CD4-positive, alpha-beta T cell treated with Interleukin-2 at 100 ng/mL for 4 hours (primary cell): ENCODE data around the gene ARFIP1.
A peak's percentile ranks its signal among the peaks of the same experiment; 100 is the strongest.
"Not testable (repeated sequence)": the region's sequence is repeated elsewhere in the genome, so short reads cannot be mapped to it uniquely, and the experiment has no call there.

Source experiments
- DNase-seq: peaks from one replicate; pipeline ENCODE4 v3.0.0-alpha.2; 2020; ENCODE audit warnings: low spot score

Gene ARFIP1

DNA sequence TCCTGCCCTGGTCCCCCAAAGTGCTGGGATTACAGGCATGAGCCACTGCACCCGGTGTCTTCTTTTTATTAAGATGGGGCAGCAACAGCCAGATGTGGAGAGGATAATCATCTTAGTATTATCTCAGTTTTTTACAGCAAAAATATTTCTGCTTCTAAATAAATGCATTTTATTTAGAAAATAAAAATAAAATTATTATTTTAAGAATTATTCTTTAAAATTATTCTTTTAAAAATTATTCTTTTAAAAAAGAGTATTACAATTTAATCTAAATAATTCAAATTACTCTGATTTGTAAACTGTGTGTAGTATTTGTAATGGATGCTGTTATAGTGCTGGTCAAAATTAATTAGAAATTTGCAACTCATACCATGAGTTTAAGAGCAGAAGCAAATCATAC lies 67.6 kb downstream of the ARFIP1 start:
- DNase-seq: no peak

DNA sequence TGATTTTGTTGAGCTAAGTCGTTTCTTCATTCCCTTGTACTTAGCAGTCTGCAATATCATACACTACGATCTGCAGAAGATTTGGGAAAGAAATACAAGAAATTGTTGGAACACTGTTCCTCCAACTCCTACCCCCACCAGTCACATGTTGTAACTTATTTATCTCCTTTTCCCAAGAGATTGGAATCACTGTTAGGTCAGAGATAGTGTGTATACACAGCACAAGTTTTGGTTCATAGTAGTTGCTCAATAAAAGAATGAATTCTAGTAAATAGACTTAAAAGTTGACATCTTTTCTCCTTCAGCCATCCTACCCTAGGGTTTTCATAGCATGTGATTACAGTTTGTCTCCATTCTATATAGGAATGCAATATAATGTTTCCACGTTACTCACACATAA lies 68.8 kb downstream of the ARFIP1 start:
- no peak for DNase-seq

DNA sequence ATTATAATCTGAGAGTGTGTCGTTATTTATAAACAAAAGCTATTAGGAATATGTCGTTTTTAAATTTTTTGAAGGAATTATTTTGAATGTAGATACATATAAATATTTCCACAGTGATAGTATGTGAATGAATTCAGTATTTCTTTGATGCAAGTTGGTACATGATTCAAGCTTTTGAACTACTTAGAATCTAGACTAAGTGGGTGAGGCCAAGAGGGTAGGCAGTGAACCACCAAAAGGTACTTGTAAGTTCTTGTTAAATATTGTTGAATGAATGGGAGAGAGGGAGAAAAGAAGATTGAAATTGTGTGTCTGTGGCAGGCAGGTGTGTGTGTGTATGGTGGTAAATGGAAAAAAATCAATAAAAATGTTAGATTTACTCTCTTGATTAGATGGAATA lies 69.6 kb downstream of the ARFIP1 start:
- DNase-seq: no peak

DNA sequence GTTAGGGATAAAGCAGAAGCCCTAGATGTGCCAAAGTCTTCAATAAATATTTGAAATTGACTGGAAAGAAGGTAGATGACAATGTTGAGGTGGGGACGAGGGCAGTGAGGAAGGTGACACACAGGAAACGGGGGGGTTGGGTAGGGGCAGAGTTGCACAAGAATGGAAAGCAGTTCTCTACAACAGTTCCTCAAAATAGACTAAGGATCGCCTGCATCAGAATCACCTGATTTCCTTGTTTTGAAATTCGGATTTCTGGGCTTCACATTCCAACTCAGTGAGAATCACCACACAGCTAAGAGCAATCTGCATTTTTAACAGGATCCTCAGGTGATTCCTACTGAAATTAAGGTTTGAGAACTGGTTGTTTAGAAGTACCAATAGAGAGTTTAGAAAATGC lies 70.6 kb downstream of the ARFIP1 start:
- DNase-seq: peak; percentile 29

DNA sequence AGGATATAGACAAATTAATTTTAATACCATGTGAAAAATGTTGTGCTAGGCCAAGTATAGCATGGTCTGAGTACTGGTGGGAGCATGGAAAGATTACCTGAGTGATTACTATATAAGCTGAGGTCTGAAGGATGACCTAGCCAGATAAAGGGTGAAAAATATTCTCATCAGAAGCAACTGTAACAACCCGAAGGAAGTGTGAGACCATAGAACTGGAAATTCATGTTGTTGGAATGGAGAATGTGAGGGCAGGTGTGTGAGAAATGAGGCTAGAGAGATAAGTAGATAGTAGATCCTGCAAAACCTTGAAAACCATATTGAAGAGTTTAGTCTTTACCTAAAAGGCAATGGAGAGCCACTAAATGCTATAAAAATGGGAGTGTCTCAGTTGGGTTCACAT lies 71.5 kb downstream of the ARFIP1 start:
- DNase-seq: no peak

DNA sequence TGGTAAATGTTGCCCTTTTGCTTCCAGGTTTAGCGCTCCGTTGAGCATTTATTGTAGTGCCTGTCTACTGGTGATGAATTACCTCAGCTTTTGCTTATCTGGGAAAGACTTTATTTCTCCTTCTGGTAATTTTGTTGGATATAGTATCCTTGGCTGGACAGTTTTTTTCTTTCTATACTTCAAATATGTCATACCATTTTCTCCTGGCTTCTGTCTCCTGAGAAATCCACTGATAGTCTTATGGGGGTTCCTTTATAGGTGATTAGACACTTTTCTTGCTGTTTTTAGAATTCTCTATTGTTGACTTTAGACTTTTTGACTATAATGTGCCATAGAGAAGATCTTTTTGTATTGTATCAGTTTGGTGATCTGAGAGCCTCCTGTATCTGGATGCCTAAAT lies 73.5 kb downstream of the ARFIP1 start:
- no peak for DNase-seq

DNA sequence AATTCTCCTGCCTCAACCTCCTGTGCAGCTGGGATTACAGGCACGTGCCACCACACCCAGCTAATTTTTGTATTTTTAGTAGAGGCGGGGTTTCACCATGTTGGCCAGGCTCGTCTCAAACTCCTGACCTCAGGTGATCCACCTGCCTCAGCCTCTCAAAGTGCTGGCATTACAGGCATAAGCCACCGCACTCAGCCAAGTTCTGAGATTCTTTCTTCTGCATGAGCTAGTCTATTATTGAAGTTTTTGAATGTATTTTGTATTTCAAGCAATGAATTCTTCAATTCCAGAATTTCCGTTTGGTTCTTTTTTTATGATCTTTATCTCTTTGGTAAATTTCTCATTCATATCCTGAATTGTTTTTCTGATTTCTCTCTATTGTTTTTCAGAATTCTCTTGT lies 74.3 kb downstream of the ARFIP1 start:
- DNase-seq: not testable (repeated sequence)

DNA sequence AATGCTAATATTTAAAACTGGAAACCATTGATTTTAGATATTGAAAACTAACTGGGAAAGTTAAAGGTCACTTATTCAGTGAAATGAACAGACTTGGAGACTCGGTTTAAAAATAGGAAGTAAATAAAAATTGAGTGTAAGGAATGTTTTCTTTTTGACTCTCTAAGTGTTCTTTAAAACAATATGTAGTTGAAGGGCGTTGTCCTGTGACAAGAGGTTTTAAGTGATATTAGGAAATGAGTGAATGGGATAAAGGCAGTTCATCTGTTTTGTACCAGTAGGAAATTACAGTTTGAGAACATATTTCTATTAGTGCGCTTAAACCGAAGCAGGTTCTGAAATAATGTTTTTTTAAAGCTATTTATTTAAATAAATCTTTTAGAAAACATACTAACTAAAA lies 77.2 kb downstream of the ARFIP1 start:
- no peak for DNase-seq

DNA sequence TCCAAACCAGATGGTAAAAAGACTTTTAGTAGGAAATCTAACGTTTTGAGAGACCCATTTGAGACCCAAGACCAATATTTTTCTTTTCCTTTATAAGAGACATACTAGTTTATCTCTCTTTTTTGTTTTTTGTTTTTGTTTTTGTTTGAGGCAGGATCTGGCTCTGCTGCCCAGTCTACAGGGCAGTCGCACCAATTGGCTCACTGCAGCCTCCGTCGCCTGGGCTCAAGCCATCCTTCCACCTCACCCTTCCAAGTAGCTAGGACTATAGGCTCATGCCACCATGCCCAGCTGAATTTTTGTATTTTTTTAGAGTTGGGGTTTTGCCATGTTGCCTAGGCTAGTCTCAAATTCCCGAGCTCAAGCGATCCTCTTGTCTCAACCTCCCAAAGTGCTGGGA lies 79.2 kb downstream of the ARFIP1 start:
- no peak for DNase-seq

DNA sequence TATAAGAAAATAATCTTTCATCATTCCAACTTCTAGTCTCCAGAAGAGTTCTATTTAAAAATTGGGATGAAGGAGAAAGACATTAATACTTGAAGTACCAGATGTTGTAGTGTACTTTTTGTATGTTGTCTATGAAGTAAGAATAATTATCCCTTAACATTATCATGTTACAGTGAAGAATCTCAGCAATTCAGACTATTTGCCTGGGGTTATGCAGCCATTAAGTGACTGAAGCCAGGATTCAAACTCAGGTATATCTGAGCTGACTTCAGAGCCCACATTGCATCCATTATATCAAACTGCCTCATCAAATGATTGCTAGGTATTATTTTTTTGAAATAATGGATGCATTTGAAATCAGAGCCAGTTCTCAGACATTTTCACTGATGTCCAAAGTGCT lies 80.3 kb downstream of the ARFIP1 start:
- no peak for DNase-seq

DNA sequence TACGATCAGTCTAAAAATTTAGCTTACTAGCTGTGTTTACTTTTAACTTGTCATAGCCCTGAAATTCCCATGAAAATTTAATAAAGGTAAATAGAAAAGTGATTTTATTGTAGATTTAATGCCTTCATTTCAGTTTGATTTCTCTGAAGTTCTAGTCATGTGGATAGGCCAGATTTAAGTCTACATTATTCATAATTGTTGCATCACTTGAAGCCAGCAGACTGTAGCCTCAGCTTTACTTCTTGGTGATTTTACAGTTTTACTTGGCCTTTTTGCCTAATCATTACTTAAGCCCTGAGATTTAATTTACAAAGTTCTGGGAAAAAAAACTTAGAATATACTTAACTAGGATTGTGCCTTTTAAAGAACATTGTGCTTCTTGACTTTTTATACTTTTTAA lies 82.9 kb downstream of the ARFIP1 start:
- DNase-seq: no peak

DNA sequence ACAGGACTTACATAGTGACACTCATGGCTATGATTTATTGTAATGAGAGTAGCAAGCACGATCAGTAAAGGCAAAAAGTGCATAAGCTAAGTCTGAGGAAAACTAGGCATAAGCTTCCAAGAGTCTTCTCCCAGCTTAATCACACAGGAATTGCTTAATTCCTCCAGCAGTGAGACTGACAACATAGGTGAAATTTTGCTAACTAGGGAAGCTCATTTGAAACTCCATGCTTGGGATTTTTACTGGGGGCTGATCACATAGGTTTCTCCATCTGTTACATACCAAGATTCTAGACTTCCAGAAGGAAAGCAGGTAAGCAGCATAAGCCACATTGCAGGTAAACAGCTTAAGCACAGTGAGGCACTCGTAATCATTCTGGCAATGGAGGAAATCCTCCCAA lies 84.6 kb downstream of the ARFIP1 start:
- DNase-seq: no peak

DNA sequence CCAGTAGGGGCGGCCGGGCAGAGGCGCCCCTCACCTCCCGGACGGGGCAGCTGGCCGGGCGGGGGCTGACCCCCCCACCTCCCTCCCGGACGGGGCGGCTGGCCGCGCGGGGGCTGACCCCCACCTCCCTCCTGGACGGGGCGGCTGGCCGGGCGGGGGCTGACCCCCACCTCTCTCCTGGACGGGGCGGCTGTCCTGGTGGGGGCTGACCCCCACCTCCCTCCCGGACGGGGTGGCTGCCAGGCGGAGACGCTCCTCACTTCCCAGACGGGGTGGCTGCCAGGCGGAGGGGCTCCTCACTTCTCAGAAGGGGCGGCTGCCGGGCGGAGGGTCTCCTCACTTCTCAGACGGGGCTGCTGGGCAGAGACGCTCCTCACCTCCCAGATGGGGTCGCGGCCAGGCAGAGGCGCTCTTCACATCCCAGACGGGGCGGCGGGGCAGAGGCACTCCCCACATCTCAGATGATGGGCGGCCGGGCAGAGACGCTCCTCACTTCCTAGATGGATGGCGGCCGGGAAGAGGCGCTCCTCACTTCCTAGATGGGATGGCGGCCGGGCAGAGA lies 86.8 kb downstream of the ARFIP1 start:
- DNase-seq: not testable (repeated sequence)

DNA sequence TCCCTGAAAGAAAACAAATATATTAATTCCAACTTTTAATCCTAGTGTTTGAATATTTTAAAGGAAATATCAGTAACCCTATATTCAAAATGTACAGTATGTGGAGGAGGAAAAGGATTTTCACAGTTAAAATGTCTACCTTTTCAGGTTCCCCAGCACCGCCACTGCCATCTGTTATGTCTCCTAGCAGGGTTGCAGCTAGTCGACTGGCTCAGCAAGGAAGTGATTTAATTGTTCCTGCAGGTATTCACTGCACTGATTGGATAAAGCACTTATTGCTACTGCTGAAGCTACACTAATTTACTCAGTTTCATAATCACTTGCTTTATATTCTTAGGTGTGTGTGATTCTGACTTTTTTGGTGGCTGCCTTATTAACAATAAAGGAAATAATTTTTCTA lies 90.9 kb downstream of the ARFIP1 start:
- no peak for DNase-seq

DNA sequence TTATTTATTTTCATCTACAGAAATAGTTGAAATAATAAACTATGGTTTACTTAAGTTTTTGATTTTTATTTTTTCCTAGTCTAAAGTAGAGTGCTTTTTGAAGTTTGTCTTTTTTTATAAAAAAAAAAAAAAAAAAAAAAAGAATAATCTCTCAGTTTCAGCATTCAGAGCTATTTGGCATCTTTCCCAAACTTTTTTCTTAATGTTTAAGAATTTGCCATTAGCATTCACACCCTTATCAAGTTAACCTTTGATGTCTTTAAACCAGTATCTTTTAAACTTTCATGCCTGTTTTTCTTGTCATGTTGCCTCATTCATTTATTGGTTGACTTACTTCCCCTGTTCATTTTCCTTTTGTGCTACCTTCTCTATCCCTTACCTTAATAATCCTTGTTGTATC lies 95.5 kb downstream of the ARFIP1 start:
- no peak for DNase-seq

DNA sequence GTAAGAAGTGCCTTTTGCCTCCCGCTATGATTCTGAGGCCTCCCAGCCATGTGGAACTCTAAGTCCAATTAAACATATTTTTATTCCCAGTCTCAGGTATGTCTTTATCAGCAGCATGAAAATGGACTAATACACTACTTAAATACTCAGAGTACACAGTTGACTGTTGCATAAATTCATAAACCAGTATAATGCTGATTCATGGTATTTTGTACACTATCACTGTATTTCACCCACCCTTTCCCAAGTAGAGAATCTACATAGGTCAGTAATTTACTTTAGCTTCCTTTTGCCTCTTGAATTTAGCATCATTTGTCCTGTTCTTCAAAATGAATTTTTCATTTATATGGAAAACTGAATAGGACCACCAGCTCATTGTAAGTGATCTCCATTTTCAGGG lies 98.1 kb downstream of the ARFIP1 start:
- no peak for DNase-seq

DNA sequence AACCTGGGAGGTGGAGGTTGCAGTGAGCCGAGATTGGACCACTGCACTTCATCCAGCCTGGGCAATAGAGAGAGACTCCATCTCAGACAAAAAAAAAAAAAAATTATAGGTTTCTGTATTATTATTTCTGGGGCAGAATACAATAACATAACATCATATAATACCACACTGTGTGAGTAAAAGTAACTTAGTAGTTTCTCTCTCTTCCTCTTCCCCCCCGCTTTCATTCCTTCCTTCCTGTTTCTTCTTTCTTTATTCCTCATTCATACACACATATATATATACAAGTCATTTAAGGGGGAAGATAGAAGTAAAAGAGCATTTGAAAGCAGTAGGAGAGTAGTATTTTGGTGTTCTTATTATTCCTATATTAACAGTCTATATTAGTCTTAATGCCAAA lies 100.5 kb downstream of the ARFIP1 start:
- DNase-seq: no peak

DNA sequence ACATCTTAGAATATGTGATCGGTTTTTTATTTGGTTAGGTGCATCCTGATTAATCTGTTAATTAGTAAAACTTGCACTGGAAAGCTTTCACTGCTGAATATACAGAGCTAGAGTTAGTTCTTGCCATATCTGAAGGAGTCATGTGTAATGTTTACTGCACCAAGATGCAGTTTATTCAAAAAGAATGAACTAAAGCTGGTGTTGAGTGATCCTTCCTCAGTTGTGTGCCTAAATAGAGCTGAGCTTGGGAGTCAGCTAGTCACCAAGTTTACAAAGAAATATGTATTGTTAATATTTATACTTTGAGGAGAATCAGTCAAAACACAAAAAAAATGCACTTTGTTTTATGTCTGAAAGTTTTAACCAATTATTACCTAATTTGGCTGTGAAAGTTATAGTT lies 102.2 kb downstream of the ARFIP1 start:
- DNase-seq: no peak

DNA sequence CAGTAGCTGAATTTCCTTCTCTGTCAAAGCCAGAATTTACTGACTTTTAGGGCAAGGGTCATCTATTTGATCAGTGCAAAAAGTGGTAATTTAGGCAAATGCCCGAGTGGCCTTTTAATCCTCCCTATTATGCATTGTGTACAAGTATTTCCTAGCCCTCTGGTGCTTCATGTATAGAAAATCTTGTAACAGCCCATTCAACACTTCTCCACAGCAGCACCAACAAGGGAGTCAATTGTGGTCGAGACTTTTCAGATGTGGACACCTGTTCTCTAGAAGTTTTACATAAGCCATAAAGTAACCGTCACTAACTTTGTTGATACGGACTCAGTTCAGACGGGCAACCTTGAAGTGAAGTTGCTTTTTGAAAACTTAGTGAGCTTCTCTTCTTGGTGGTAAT lies 105.4 kb downstream of the ARFIP1 start:
- DNase-seq: no peak

DNA sequence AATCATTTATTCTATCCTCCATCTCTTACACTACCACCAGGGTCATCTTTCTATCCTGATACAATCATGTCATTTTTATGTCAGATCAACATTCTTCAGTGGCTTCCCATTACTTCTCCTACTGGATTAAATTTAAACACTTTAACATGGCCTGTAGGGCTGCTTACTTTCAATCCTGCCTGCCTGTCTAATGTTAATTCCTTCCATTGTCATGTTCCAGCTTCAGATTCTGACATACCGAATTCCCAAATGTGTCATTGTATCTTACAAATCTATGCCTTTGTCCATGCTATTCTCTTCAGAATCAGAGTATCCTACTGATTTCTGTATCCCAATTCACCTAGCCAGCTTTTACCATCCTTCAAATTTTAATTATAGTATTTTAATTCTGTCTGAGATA lies 106.4 kb downstream of the ARFIP1 start:
- DNase-seq: no peak

DNA sequence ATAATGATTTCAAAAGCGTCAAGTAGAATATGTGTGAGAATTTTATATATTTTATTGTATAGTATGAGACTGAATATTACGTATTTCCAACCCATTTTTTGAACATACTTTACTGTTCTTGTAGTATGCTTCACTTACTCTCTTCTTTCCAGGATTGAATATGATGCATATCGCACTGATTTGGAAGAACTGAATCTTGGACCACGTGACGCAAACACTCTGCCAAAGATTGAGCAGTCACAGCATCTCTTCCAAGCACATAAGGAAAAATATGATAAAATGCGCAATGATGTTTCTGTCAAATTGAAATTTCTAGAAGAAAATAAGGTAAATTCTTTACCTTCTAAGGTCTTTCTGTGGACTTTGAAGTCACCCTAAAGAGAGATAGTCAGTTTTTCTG lies 108.2 kb downstream of the ARFIP1 start:
- DNase-seq: no peak

DNA sequence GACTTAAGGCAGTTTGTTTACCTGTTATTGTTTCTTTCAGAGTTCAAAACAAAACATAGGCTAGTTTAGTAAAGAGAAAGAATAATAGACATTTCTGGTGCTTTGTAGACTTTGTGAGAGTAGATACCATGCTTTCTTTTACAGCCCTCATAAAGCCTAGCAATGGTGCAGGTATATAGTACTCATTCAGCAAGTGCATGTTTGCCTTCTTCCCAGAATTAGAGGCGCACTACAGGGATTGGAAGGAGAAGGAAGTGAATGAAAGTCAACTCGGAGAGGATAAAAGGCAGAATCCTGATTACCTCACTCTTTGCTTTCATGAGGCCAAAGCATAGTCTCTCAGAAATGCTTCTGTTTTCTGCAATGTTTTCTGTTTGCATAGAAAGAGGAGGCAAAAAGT lies 113.2 kb downstream of the ARFIP1 start:
- DNase-seq: no peak

DNA sequence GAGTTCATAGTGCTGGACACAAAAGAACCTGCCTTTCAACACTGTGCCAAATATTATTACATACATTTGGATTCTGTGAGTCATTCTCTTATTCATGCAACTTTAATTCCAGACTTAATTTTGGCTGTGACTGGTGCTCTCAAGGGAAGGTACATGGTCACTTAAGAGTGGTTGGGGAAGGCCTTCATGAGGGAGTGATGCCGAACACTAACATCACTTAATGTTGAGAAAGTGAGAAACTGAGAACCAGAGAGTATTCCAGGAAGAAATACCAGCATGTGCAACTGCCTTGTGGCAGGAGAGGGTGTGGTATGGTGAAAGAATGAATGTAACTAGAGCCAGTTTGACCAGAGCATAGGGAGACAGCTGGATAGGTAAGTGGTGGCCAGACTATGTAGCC lies 114.9 kb downstream of the ARFIP1 start:
- no peak for DNase-seq

DNA sequence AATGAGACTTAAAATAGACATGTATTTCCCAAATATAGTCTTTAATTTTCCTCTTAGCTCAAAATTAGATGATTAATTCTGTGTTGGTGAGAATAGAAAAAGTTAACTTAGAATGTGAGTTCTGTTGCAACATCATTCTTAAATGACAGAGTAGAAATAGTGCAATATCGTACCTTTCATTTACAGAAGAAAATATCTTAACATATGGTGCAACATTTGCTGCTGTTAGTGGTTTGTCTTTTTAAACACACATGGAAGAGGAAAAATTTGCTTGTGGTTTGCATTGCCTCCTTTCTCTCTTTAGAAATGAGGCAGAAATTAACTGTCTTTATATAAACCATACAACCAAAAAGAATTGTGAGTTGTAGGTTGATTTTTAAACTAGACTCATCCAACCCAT lies 117.1 kb downstream of the ARFIP1 start:
- DNase-seq: no peak

DNA sequence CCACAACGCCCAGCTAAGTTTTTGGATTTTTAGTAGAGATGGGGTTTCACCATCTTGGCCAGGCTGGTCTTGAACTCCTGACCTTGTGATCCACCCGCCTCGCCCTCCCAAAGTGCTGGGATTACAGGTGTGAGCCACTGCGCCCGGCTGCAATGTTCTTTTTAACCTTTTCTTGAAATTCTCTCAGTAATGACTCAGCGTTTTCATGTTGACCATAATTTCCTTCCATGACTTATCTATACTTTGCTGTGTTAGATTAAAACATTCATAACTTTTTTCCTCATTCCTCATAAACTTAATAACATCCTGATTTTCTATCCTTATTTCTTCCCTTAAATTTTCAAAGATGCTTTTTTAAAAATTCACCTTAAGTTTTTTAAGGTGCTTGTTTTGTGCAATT lies 118.4 kb downstream of the ARFIP1 start:
- DNase-seq: not testable (repeated sequence)
